GM18873 (cell line): ENCODE results near the gene GPR137.
A peak's percentile ranks its signal among the peaks of the same experiment; 100 is the strongest.
"Not testable (repeated sequence)": the region's sequence is repeated elsewhere in the genome, so short reads cannot be mapped to it uniquely, and the experiment has no call there.

Source experiments
- ATAC-seq: cut with Tn5 transposase; IDR thresholded peaks from one replicate; pipeline ENCODE4 v1.9.1; 2021; ENCODE audit warnings: mild to moderate bottlenecking, moderate library complexity, moderate number of reproducible peaks; ENCODE audit not compliant: unreplicated experiment, low FRiP score

GPR137 gene, protein sequence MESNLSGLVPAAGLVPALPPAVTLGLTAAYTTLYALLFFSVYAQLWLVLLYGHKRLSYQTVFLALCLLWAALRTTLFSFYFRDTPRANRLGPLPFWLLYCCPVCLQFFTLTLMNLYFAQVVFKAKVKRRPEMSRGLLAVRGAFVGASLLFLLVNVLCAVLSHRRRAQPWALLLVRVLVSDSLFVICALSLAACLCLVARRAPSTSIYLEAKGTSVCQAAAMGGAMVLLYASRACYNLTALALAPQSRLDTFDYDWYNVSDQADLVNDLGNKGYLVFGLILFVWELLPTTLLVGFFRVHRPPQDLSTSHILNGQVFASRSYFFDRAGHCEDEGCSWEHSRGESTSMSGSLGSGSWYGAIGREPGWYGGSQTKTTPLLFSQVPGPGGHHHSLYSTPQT

DNA sequence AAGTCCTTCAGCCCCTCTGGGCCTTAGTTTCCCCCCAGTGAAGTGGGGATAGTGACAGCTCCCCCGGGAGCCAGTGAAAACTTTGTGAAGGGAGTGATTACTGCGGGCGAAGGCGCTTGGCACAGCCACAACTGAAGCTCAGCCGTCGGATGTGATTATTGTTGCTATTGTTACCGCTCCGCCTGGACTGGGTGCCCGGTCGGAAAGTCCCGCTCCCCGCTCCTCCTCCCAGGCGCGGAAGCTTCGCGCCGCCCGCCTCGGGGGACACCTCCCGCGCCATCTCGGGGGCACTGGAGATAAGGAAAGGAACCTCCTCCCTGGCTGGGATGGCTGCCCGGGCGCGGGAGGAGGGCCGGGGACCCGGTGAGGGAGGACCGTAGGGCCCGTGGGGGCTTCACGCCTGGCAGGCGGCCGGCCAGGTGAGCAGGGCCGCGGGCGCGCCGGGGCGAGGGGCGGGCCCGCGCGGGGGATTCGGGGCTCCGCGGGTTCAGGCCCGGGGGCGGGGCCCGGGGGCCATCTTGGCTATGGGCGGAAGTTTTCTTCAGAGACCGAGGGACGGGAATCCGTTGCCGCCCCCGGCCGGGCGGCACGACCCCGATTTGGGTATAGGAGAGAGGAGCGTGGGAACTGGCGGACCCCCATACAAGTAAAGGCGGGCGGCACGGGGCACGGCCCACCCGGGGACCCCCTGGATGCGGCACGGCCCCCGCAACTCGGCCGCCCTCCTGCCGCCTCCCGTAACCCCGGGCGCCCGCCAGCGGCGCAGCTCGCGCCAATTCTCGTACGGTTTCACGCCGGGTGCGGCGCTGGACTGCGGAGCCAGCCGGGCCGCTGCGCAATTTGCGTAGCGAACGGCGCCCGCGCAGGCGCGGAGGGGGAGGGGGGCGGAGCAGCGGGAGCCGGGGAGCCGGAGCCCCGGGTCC is at the start of gene GPR137:
GPR137 (plus strand) TSS at position 887 of the 923 bp plus-strand sequence. CDS start 677 bp downstream, outside the sequence.
- peak; percentile 52 for ATAC-seq

DNA sequence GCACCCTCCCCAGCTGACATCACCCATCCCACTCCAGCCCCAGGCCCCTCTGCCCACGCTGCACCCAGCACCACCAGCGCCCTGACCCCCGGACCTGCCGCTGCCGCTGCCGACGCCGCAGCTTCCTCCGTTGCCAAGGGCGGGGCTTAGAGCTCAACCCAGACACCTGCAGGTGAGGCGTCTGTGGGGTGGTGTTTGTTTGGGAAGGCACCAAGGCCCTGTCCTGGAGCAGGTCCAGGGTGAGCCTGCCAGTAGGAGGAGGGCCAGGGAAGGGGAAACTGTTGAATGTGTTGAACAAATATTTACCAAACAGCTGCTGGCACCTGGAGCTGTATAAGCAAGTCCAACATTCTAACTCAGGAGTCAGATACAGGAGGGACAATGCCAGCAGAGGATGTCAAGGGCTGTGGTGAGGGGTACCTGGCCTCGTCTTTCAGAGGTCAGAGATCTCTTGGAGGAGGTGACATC is 48.1 kb upstream of the GPR137 start:
- ATAC-seq: no peak

DNA sequence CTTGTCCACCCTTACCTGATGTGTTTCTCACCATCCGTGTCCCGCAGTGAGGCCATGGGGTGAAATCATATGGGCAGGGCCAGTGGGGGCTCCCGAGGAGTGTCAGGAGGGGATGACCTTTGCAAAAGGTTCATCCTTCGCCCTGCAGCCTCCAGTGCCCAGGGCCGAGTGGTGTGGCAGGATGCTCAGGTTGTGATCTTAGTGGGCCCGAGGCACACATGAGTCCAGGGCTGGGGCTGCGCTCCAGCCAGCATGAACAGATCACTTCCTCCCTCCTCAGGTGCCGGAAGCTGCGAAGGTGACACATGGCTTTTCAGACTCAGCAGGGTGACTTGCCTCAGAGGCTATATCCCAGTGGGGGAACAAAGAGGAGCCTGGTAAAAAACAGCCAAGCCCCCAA is 47.6 kb upstream of the GPR137 start:
- no peak for ATAC-seq

DNA sequence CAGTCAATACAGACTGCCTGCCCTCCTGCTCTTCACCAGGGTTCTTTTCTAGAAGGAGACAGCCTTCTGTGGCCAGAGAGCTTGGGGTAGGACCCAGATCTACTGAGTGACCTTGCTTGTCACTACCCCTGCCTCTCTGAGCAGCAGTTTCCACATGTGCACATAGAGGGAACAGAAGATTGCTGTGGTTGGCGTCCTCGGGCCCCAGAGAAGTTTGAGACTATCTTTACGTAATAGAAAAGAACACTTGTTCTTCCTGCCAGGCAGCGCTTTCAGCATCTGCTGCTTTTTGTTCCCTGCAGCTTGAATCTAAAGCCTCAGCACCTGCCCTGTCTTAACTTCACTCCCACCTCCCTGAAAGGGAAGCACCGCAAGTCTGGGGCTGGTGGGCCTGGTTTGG is 46.6 kb upstream of the GPR137 start:
- no peak for ATAC-seq

DNA sequence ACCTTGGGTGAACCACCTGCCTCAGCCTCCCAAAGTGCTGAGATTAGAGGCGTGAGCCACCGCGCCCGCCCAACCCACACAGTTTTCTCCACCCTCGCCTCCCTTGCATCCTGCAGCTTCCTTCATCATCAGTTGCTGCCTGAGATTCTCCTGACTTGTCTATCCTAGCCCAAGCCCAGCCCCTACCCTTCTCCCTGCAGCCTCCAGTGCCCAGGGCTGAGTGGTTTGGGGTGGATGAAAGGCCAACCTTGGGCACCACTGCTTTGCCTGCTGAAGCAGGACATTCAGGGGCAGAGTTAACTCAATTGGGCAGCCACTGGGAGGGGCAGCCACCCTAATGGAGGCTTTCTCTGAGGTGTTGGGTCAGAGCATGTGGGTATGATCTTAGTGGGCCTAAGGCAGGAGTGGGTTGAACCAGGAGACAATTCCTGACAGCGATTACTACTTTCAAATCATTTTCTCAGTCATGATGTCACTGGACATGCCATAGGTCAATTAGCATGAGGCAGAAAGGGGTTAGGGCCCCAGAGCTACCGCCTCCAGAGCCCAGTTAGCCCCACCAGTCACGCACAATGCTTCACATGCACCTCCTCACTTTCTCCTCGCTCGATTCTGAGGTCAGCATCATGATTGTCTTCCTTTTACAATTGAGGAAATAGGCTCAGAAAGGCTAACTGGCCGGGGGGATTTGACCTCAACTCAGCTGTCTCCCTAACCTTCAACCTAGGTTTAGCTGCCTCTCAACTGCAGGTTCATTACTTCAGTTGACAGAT is 45.8 kb upstream of the GPR137 start:
- ATAC-seq: no peak

DNA sequence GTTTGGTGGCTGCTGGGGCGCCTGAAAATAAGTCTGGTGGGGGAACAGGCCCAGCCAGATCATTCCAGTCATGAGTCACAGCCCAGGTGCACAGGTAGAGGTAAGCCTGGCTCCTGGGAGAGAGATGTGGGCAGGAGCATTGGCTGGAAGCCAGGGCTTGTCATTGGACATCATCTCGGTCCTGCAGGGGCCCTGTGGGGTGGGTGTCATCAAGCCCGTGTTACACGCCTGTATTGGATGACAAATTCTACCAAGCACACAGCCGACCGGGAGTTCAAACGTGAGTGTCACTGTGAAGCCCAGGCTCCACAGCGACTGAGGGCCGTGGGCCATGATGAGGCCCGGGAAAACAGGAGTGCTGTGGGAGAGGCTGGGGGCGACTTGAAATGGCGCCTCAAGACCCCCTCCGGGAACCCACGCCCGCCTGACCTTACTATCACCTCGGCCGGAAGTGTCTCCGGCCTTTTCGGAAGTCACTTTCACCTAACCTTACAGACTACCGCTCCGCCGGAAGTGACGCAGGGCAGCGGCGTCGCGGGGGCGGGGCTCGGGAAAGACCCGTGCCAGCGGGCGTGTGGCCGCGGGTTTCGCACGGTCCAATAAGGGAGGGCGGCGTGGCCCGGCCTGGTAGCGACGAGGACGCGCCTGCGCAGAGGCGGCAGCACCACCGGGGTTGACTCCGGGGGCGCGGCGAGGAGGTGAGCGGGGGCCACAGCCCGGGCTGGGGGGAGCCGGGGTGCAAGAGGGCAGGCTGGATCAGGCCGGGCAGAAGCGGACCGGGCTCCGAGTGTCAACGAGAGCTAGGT is 45.0 kb upstream of the GPR137 start, which contains the start of gene FKBP2:
FKBP2 (plus strand) TSS at position 661 of the 806 bp plus-strand sequence. CDS start 1,293 bp downstream, outside the sequence.
- peak; percentile 44 for ATAC-seq

DNA sequence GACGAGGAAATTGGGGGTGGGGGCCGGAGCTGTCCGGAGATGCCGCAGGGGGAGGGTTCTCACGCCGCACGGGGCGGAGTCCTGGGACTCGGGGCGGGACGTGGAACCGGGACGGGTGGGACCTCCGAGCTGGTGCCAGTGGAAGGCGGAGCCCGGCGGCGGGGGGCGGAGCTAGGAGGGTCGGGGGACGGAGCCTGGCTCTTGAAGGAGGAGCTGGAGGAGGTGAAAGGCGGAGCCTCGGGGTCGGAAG is 44.5 kb upstream of the GPR137 start:
- ATAC-seq: no peak

DNA sequence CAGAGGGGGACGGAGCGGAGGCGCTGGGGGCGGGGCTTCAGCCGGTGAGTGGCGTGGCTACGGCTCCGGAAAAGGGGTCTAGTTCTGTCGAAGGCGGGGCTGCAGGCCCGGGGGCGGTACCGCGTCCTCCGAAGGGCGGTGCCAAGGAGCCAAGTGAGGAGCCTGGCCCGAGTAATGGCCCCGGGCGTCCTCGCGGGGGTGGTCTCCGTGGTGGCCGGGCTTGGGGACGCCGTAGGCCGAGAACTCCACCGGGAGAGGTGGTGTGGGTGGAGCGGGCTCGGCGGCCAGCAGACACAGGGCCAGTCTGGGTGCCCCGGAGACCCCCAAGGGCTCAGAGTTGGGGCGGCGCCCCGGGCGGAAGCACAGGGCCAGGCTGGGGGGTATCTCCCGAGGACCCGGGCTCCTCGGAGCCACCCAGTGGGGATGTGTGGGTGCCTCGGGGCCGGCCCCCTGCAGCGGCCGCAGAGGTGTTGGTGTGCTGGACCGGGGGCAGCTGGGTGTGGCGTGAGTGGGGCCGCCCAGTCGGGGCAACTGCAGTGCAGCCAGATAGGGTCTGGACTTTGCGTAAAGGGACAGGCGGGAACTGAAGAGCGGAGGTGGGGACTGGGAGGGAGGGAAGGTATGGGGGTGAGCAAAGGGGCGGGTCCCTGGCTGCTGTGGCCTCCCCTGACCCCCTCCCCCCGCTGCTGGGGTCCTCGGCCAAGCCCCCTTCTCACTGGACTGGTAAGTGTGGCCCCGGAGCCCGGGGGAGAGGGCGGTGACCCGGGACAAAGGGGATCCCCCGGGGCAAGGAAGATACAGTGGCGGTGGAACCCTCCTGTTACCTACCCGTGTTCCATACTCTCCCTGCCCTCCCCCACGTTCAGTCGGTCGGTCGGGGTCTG is 43.9 kb upstream of the GPR137 start:
- peak; percentile 49 for ATAC-seq

DNA sequence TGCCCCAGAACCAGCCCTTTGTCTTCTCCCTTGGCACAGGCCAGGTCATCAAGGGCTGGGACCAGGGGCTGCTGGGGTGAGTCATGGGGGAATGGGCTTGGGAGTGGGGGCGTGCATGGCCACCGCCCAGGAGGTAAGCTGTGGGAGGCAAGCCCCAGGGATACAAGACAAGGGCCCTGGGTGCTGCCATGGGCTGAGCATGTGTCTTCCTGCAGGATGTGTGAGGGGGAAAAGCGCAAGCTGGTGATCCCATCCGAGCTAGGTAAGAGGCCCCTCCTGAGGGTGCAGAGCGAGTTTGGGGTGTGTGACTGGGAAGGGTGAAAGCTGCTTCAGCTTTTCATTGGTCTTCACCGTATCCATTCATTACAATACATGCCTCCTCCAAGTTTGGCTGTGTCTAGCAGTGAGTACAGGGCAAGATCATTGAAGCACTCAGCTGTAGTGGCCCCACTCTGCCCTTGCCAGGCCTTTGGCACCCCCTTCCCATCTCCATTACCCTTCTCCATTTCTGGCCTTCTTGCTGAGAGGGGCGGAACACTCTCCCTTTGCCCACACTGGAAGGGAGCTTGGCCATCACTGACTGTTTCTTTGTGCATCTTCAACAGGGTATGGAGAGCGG is 42.3 kb upstream of the GPR137 start:
- ATAC-seq: no peak

DNA sequence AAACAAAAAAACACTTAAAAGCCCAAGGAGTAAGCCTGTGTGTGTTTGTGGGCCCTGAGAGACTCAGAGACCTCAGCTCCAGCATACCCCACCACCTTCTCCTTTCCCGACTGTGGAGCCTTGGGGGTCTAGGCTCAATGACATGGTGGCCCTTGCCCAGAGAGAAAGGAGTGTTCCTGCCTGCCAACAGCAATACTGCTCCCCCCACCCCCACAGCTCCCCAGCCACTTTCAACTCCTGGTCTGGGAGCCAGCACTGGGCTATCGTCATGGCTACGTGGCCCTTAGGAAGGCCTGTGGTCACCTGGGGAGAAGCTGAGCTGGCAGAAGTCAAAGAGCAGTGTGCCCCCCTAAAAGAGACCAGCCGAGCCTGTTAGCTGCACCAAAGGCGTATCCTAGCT is 41.5 kb upstream of the GPR137 start:
- ATAC-seq: no peak

DNA sequence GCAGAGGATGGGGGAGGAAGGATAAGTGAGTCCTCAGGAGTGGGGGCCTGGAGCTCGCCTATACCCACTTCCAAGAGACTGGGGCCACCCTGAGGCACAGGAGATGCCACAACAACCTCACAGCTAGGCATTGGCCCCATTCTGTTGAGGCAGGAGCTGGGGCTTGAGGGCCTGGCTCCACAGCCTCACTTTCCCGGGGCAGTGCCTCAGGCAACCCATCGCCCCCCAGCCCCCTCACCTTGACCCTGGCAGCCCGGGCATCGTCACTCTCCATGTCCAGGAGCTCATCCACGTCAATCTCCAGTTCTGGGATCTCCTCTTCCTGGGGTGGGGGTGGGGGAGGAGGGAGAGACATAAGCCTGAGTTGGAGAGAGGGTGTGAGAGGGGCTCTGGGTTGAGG is 40.7 kb upstream of the GPR137 start:
- no peak for ATAC-seq

DNA sequence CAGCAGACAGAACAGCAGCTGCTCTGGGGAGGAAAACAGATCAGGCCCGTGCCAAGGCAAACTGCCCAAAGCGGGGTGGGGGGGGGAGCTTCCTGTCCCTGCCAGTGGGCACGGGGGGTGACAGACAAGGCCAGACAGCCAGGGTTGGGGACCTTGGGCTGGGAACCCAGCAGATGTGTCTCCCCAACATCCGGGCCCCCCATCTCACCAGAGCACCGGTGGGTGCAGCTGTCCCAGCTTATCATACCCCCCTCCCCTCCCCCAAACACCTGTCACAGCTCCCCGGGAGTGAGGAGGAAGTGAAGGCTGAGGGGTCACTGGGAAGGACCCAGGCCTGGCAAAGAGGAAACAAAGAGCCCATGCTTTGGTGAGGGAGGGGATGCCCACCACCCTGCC is 40.2 kb upstream of the GPR137 start:
- no peak for ATAC-seq

DNA sequence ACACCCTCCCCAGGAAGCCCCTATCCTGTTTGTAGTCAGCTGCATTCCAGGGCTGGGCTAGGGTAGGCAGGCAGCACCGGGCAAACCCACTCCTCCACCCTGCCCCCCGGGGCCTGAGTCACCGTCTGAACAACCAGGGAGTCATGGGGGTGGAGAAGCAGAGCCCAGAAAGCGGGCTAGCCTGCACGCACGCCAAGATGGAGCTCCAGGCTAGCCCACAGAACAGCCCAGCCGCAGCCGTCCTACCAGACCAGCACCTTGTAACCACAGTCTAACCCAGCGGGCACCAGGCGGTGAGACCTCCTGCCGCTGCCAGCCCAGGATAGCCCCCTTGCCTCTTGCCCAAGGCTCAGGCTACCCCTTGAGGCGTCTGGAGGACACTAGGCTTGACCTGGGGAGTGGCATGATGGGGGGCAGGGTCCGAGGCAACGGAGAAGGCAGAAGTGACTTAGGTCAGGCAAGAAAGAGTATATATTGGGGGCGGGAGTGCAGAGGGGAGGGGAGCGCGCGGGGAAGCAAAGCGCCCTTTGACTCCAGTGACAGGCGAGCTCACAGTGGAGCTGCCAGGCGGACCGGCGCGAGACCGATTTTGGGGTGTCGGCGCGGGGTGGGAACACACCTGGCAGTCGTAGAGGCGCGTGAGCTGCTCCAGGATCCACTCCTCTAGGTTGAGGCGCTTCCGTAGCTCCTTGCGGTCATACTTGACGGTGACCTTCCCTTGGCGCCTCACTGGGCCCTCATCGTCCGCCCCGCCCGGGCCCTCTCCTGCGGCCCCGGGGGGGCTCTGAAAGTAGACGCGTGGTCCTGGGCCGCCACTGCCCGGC is 39.6 kb upstream of the GPR137 start:
- ATAC-seq: no peak

DNA sequence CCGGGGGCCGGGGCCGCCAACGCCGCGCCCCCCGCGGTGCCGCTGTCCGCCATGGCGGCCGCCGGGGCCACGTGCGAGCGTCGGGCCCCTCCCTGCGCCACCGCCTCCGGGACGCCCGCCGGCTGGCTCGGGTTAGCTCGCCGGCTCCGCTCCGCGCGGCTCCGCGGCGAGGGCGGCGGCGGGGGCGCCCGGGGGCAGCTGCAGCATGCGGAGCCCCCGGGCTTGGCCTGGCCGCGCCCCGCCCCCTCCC is 39.1 kb upstream of the GPR137 start:
- ATAC-seq: not testable (repeated sequence)

DNA sequence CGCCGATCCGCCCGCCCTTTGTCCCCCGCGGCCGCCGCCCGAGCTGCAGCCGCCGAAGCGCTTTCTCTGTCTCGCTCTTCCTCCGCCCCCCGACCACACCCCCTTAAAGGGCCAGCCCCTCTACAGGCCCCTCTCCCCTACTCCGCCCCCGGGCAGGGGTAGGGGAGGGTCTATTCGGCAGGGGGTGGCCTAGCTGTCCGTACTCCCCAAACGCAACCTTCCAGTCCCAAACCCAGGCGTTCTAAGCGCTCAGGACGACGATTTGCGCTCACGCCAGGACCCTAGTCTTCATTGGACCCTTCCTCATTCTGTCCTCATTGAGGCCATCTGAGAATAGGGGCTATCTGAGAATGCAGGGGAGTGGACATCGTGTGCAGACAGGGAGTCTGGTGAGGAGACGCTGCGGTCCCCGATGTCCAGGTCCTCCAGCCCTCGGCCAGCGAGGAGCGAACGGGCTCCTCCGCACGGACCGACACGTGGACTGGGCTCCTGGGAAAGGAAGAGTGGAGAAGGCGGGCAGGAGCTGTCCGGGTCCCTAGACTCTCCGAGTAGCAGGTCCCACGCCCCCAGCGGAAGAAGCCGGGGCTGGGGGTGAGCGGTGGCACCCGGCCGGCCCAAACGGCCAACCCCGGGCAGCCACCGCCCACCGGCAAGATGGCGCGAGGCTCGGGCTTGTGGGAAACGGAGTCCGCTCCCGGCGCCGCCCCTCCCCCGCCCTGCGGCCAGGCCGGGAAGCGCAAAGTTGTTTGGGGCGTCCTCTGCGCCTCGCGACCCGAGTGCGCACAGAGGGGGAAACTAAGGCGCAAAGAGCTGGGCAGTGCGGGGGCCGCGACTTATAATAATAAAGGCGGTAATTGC is 38.5 kb upstream of the GPR137 start, which contains the start of gene PPP1R14B:
PPP1R14B (minus strand) TSS at position 73 of the 858 bp plus-strand sequence. CDS start 270 bp downstream, outside the sequence.
- ATAC-seq: no peak

DNA sequence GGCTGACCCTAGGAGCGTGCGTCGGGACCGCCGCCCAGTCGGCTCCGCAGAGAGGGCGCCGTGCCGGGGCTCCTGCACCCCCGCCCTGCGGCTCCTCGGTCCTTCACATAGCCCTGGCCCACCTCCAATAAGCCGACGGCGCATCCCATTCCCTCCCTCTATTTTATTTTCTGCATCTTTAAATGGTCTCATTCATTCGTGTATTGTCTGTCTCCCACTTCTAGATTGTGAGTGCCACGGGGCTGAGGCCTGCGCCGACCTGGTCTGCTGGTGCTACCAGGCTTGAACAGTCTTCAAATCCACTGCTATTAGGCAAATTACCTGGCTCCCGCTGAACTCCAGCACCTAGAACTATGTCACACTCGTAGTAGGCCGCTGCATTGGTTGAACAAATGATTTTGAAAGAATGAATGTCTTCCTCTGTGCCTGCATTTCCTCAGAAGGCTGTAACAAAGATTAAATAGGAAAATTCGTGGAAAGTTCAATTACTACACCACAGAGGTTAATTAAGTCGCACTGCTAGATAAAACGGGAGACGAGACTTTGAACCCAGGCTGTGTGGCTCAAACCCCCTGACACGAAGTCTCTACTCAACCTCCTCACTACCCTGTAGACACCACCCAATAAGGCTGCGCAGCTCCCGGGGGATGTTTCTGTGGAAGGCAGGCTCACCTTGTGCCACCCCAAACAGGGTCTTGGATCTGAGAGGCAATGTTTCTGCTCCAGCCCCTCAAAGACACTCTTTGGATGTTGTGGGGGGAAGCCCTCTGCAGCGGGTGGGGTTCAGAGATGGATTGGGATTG is 37.7 kb upstream of the GPR137 start:
- ATAC-seq: no peak
